Ascending aorta (tissue), 2 donors: ENCODE results near the gene ZBP1. TPM values are rescaled to one million over a fixed set of nuclear protein-coding genes. Genes with fewer than 3 reads are reported as not detected.

Source experiments
- DNase-seq, 2 donors: peaks; one replicate each; pipeline ENCODE4 v3.0.0-alpha.2; 2019; ENCODE audit warnings: low spot score in 2 of 2
- H3K27ac ChIP-seq, 2 donors: fragments of 200-600 bp; sonication (generic); one replicate each; pipeline ENCODE4 v1.5.1; 2016 to 2017; ENCODE audit warnings: mild to moderate bottlenecking in 1 of 2
- H3K27me3 ChIP-seq: fragments of 200-600 bp; sonication (generic); one replicate; pipeline ENCODE4 v1.5.1; 2017
- H3K36me3 ChIP-seq, 2 donors: fragments of 200-600 bp; sonication (generic); one replicate each; pipeline ENCODE4 v1.5.1; 2016
- H3K4me1 ChIP-seq, 2 donors: fragments of 200-600 bp; sonication (generic); one replicate each; pipeline ENCODE4 v1.5.1; 2016 to 2017; ENCODE audit warnings: mild to moderate bottlenecking in 1 of 2
- H3K4me3 ChIP-seq, 2 donors: fragments of 200-600 bp; sonication (generic); one replicate each; pipeline ENCODE4 v1.5.1; 2016 to 2017; ENCODE audit warnings: mild to moderate bottlenecking in 1 of 2
- H3K9me3 ChIP-seq, 2 donors: fragments of 200-600 bp; sonication (generic); one replicate each; pipeline ENCODE4 v1.5.1; 2016
- intact Hi-C: fragments of 100-400 bp; cut with DNase I; formaldehyde crosslinking; loops from one replicate; pipeline ENCODE4 v1.15.1; 2023
- total RNA-seq: library from RNA; depleted of rRNA; stranded (reverse); fragments of >200 nt; gene quantifications from one replicate; pipeline ENCODE4 v1.1.0, GENCODE V29; 2016
- TF ChIP-seq, protein P1 (sequence below), 3 experiments: fragments of 200-600 bp in 2 of 3; fragments of 450-650 bp in 1 of 3; sonication (generic) in 2 of 3; IDR thresholded peaks; one replicate each; pipeline ENCODE4 v1.5.1; 2016 to 2019; ENCODE audit warnings: antibody characterized with exemption in 3 of 3, mild to moderate bottlenecking in 1 of 3, moderate library complexity in 1 of 3

Gene ZBP1
- total RNA-seq, 1 donor from 2014 or later = not detected

DNA sequence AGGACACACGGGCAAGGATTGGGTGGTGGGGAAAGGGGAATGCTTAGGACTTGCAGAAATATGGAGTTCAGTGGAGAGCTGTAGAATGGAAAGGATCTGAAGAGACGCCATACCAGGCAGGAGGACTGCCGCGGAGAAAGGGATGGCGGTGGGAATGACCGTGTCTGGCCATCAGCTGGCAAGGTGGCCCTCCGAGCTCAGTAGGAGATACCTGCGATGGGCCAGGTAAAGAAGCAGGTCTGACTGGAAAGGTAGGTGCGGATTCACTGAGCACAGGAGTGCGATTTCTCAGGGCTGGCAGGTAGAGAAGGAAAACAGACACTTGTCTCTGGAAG, 33.3 kb downstream of the ZBP1 start:
- TF ChIP-seq, protein P1, sequence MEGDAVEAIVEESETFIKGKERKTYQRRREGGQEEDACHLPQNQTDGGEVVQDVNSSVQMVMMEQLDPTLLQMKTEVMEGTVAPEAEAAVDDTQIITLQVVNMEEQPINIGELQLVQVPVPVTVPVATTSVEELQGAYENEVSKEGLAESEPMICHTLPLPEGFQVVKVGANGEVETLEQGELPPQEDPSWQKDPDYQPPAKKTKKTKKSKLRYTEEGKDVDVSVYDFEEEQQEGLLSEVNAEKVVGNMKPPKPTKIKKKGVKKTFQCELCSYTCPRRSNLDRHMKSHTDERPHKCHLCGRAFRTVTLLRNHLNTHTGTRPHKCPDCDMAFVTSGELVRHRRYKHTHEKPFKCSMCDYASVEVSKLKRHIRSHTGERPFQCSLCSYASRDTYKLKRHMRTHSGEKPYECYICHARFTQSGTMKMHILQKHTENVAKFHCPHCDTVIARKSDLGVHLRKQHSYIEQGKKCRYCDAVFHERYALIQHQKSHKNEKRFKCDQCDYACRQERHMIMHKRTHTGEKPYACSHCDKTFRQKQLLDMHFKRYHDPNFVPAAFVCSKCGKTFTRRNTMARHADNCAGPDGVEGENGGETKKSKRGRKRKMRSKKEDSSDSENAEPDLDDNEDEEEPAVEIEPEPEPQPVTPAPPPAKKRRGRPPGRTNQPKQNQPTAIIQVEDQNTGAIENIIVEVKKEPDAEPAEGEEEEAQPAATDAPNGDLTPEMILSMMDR (IDR thresholded peaks at IDR 0.05) = no peak
- no peak for DNase-seq
- Histone ChIP-seq H3K36me3 (no peaks in the 10 kb centered on the region), H3K27ac (no peak overlapping the region), H3K27me3 (no peaks in the 10 kb centered on the region), H3K4me3 (no peak overlapping the region), H3K9me3 (no peaks in the 10 kb centered on the region), H3K4me1 (peaks cover 0 to 13% of the 10 kb centered on the region in 2 donors)
- intact Hi-C loops = no loop called here

DNA sequence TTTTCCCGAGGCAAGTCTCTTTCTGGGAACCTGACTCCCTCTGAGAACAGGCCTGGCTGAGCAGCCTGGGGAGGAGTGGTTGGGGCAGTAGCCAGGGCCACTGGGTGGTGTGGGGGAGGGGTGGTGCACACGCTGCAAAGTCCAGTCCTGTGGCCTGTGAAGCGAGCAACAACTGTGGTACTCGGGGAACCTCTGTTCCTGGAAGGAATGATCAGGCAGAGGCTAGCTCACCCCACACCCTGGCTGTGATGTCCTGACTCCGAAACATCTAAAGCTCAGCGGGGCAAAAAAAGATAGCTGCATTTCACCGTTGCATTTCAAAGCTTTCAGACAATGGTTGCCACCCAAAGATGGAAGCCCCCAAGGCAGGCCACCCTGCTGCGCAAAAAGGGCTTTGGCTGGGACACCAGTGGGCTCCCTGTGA, 33.8 kb downstream of the ZBP1 start:
- Histone ChIP-seq H3K27me3 (no peaks in the 10 kb centered on the region), H3K4me1 (peaks cover 0 to 19% of the 10 kb centered on the region in 2 donors), H3K4me3 (no peak overlapping the region), H3K9me3 (no peaks in the 10 kb centered on the region), H3K36me3 (no peaks in the 10 kb centered on the region), H3K27ac (no peak overlapping the region)
- no peak for DNase-seq
- intact Hi-C loops = no loop called here
- TF ChIP-seq, protein P1 (IDR thresholded peaks at IDR 0.05) = no peak

GRCh38 chr20:57585466-57586213, 34.6 kb downstream of the ZBP1 start:
- Histone ChIP-seq H3K27ac (no peak overlapping the region), H3K4me1 (peaks cover 0 to 23% of the 10 kb centered on the region in 2 donors), H3K9me3 (no peaks in the 10 kb centered on the region), H3K36me3 (no peaks in the 10 kb centered on the region), H3K27me3 (no peaks in the 10 kb centered on the region), H3K4me3 (no peak overlapping the region)
- TF ChIP-seq, protein P1 (IDR thresholded peaks at IDR 0.05) = no peak
- intact Hi-C loops = no loop called here
- DNase-seq = no peak

DNA sequence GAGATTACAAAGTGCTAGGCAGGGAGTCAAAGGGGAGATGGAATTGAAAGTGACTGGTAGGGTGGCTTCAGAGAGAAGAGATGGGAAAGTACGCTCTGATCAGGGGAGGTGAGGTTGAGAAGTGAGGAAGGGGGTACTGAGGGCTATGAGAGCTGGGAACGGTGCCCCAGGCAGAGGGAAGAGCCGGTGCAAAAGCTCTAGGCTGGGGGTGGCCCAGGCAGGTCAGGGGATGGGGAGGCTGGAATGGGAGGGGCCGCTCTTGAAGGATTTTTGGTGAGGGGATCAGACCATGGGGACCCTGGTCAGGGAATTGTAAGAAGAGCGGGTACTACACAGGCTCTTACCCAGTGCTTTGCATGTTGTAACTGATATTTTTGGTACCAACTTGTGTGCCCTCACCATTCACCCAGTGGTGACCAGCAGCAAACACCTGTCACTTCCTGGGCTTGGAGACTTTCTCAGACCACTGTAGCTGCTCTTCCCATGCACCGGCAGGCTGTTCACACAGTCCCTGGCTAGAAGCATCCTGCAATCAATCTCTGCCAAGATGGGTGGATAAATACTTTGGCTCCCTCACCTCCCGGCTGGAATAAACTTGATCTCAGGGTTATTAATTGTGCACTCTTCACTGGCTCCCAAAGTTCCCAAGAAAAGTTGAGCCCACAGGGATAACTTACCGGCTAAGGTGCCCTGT, 35.3 kb downstream of the ZBP1 start:
- H3K27me3 ChIP-seq = no peaks in the 10 kb centered on the region
- H3K36me3 ChIP-seq = no peaks in the 10 kb centered on the region
- H3K9me3 ChIP-seq = no peaks in the 10 kb centered on the region
- H3K4me1 ChIP-seq = peaks cover 0 to 23% of the 10 kb centered on the region in 2 donors
- TF ChIP-seq, protein P1 (IDR thresholded peaks at IDR 0.05) = no peak
- H3K4me3 ChIP-seq = no peak overlapping the region
- intact Hi-C loops = loop anchor here (5.0 kb wide), 1 partner anchor 193 kb away; the partner anchor contains the start of gene RBM38
- no peak overlapping the region for H3K27ac ChIP-seq
- no peak for DNase-seq

- Histone ChIP-seq H3K9me3 (no peaks in the 10 kb centered on the region), H3K27ac (peak overlapping the region; percentile 82 to 83), H3K27me3 (no peaks in the 10 kb centered on the region), H3K4me1 (peaks cover 0 to 23% of the 10 kb centered on the region in 2 donors), H3K4me3 (peak overlapping the region; percentile 45 to 47), H3K36me3 (no peaks in the 10 kb centered on the region)
- DNase-seq = no peak
- TF ChIP-seq, protein P1 (IDR thresholded peaks at IDR 0.05) = no peak
- intact Hi-C loops = loop anchor here (2.0 to 5.0 kb wide), 2 partner anchors 191 to 805 kb away; partner anchors contain the start of genes RBM38 and VAPB
Measured at GRCh38 chr20:57583289-57584257, 36.7 kb downstream of the ZBP1 start.
